ENCODE results near the gene LSM2. TPM values are rescaled to one million over a fixed set of nuclear protein-coding genes. Genes with fewer than 3 reads are reported as not detected.

LSM2 gene
- total and polyA plus RNA-seq, 8 donors, result 11.0 to 27.3 (median 21.4) TPM

- intact Hi-C loops (cut with DNase I), result loop anchor here in 1 of 3 donors (10.0 kb wide), 1 partner anchor 57 kb away; the partner anchor contains the start of gene VWA7
- H3K4me1 ChIP-seq, result peaks cover 0 to 14% (median 11%) of the 10 kb centered on the region in 3 donors
- H3K4me3 ChIP-seq, result peak overlapping the region in 2 of 4 donors; percentile 47 to 57
- H3K9me3 ChIP-seq, result no peaks in the 10 kb centered on the region
- DNase-seq (peak in 2 of 6 donors; percentile 59 to 87), FAIRE-seq (no peak), ATAC-seq (no peak)
- TF ChIP-seq CTCF (IDR thresholded peaks at IDR 0.05), result no peak
- H3K27ac ChIP-seq, result peak overlapping the region in 1 of 4 donors; percentile 72
- H3K27me3 ChIP-seq, result no peaks in the 10 kb centered on the region
- WGBS, 2 donors, result 72 to 83% methylated on average over 15 of the region's 15 CpGs
- no peaks in the 10 kb centered on the region for H3K36me3 ChIP-seq
These were observed 24.8 kb upstream of the LSM2 start for GRCh38 chr6:31831350-31832215.

- Histone ChIP-seq H3K4me1 (peaks cover 6 to 16% (median 14%) of the 10 kb centered on the region in 3 donors), H3K27ac (peak overlapping the region in 2 of 4 donors; percentile 72 to 74), H3K9me3 (no peaks in the 10 kb centered on the region), H3K4me3 (peak overlapping the region; percentile 23 to 57 (median 44)), H3K27me3 (no peaks in the 10 kb centered on the region), H3K36me3 (no peaks in the 10 kb centered on the region)
- DNase-seq, result peak in 2 of 6 donors; percentile 44 to 73
- 25 to 37% methylated on average over 6 of the region's 6 CpGs for WGBS, 2 donors
- ATAC-seq, result peak in 1 of 4 donors; percentile 0
- intact Hi-C loops (cut with DNase I), result loop anchor here in 1 of 3 donors (10.0 kb wide), 1 partner anchor 56 kb away; the partner anchor contains the start of gene VWA7
- FAIRE-seq, result no peak
- TF ChIP-seq CTCF (IDR thresholded peaks at IDR 0.05), result no peak
These were observed 24.1 kb upstream of the LSM2 start for GRCh38 chr6:31830886-31831335.

GRCh38 chr6:31829633-31830283, 23.0 kb upstream of the LSM2 start:
- Histone ChIP-seq H3K9me3 (no peaks in the 10 kb centered on the region), H3K36me3 (no peaks in the 10 kb centered on the region), H3K4me3 (peak overlapping the region; percentile 40 to 57 (median 44)), H3K4me1 (peaks cover 12 to 28% (median 25%) of the 10 kb centered on the region in 3 donors), H3K27ac (peak overlapping the region in 2 of 4 donors; percentile 72 to 74), H3K27me3 (no peaks in the 10 kb centered on the region)
- peak in 2 of 4 donors; percentile 0 to 1 for ATAC-seq
- TF ChIP-seq CTCF (IDR thresholded peaks at IDR 0.05), result no peak
- intact Hi-C loops (cut with DNase I), result loop anchor here in 1 of 3 donors (10.0 kb wide), 1 partner anchor 55 kb away; the partner anchor contains the start of gene VWA7
- DNase-seq, result peak in 4 of 6 donors; percentile 45 to 76 (median 50)
- FAIRE-seq, result no peak
- 0 to 1% methylated on average over 11 of the region's 15 CpGs for WGBS, 2 donors

GRCh38 chr6:31827286-31828079, 20.7 kb upstream of the LSM2 start, which contains the start of gene HSPA1B:
Gene HSPA1B, plus strand, starts transcription at chr6:31827738. Its CDS starts 213 bp downstream, at chr6:31827951.
- Histone ChIP-seq H3K36me3 (no peaks in the 10 kb centered on the region), H3K4me3 (peak within 1 kb of the TSS; percentile 3 to 59 (median 50)), H3K27me3 (no peaks in the 10 kb centered on the region), H3K27ac (peak within 1 kb of the TSS; percentile 66 to 99 (median 92)), H3K4me1 (peaks cover 21 to 44% (median 42%) of the 10 kb centered on the region in 3 donors), H3K9me3 (no peaks in the 10 kb centered on the region)
- 0% methylated on average over 49 to 52 of the region's 56 CpGs for WGBS, 2 donors
- TF ChIP-seq CTCF (IDR thresholded peaks at IDR 0.05), result no peak
- peak; percentile 99 to 100 (median 99) for DNase-seq
- peak; percentile 75 for FAIRE-seq
- intact Hi-C loops (cut with DNase I), result no loop called here
- ATAC-seq, result peak; percentile 40 to 87 (median 72)
